KBM-7 (cell line): ENCODE measurements around the gene KCNC4.

Experiments
- DNase-seq: peaks from one replicate; pipeline ENCODE4 v3.0.0-alpha.2; 2015
- in situ Hi-C: fragments of 300-500 bp; cut with MboI; formaldehyde crosslinking; loops from 2 replicates; pipeline ENCODE4 v1.14.3; 2020; ENCODE audit warnings: low sequenced_read_pairs, low pct_unique_long_range_greater_than_20kb, mixed read lengths

Gene KCNC4

GRCh38 chr1:110209715-110210603, at the start of gene KCNC4:
Gene KCNC4, plus strand, starts transcription at chr1:110210314. Its CDS starts 1,186 bp downstream, at chr1:110211500.
- peak; percentile 90 for DNase-seq
- in situ Hi-C loops = loop anchor here (25.0 kb wide), 1 partner anchor 102 kb away; no protein-coding TSS in a partner anchor

- in situ Hi-C loops = no loop called here
Measured at GRCh38 chr1:110160538-110161100, 49.5 kb upstream of the KCNC4 start.

GRCh38 chr1:110161165-110161564, 48.9 kb upstream of the KCNC4 start:
- no peak for DNase-seq
- in situ Hi-C loops = no loop called here

More at GRCh38 chr1:110160538-110161100, 49.5 kb upstream of the KCNC4 start:
- no peak for DNase-seq

- in situ Hi-C loops = no loop called here
- DNase-seq = no peak
Measured at GRCh38 chr1:110161849-110162248, 48.3 kb upstream of the KCNC4 start.

GRCh38 chr1:110163591-110163990, 46.5 kb upstream of the KCNC4 start:
- in situ Hi-C loops = no loop called here
- no peak for DNase-seq

- in situ Hi-C loops = no loop called here
Measured at GRCh38 chr1:110164725-110165350, 45.3 kb upstream of the KCNC4 start.

GRCh38 chr1:110165761-110166231, 44.3 kb upstream of the KCNC4 start:
- in situ Hi-C loops = no loop called here

More at GRCh38 chr1:110164725-110165350, 45.3 kb upstream of the KCNC4 start:
- no peak for DNase-seq

GRCh38 chr1:110166861-110167260, 43.3 kb upstream of the KCNC4 start:
- in situ Hi-C loops = no loop called here
- DNase-seq = no peak

More at GRCh38 chr1:110165761-110166231, 44.3 kb upstream of the KCNC4 start:
- DNase-seq = no peak

GRCh38 chr1:110170766-110171733, 39.1 kb upstream of the KCNC4 start:
- in situ Hi-C loops = no loop called here
- DNase-seq = no peak

GRCh38 chr1:110172001-110172400, 38.1 kb upstream of the KCNC4 start:
- in situ Hi-C loops = no loop called here
- DNase-seq = no peak

- in situ Hi-C loops = no loop called here
- no peak for DNase-seq
Measured at GRCh38 chr1:110173466-110174105, 36.5 kb upstream of the KCNC4 start.

- in situ Hi-C loops = loop anchor here (25.0 kb wide), 1 partner anchor 287 kb away; the partner anchor contains the start of gene PROK1
Measured at GRCh38 chr1:110174961-110175360, 35.2 kb upstream of the KCNC4 start.

GRCh38 chr1:110176299-110176956, 33.7 kb upstream of the KCNC4 start:
- DNase-seq = peak; percentile 17
- in situ Hi-C loops = loop anchor here (25.0 kb wide), 1 partner anchor 286 kb away; the partner anchor contains the start of gene PROK1

More at GRCh38 chr1:110174961-110175360, 35.2 kb upstream of the KCNC4 start:
- no peak for DNase-seq

- in situ Hi-C loops = loop anchor here (25.0 kb wide), 1 partner anchor 285 kb away; the partner anchor contains the start of gene PROK1
- DNase-seq = no peak
Measured at GRCh38 chr1:110177775-110178174, 32.3 kb upstream of the KCNC4 start.

GRCh38 chr1:110183642-110184167, 26.4 kb upstream of the KCNC4 start:
- no peak for DNase-seq
- in situ Hi-C loops = loop anchor here (25.0 kb wide), 1 partner anchor 279 kb away; the partner anchor contains the start of gene PROK1

- DNase-seq = no peak
- in situ Hi-C loops = loop anchor here (25.0 kb wide), 1 partner anchor 278 kb away; the partner anchor contains the start of gene PROK1
Measured at GRCh38 chr1:110184446-110184845, 25.7 kb upstream of the KCNC4 start.

- in situ Hi-C loops = loop anchor here (25.0 kb wide), 1 partner anchor 277 kb away; the partner anchor contains the start of gene PROK1
- DNase-seq = no peak
Measured at GRCh38 chr1:110185181-110185580, 24.9 kb upstream of the KCNC4 start.
